ENCODE results near the gene ANTKMT. TPM values are rescaled to one million over a fixed set of nuclear protein-coding genes. Genes with fewer than 3 reads are reported as not detected.

ANTKMT gene
- total RNA-seq, 2 donors from 2014 or later: 42.1 to 83.1 TPM

- no peak within 1 kb of the TSS for H3K4me3 ChIP-seq
- H3K9me3 ChIP-seq: no peaks in the 10 kb centered on the region
- H3K9ac ChIP-seq (ENCODE audit: low read depth in 2 of 2, low read length in 2 of 2): no peak within 1 kb of the TSS
- no peak for DNase-seq
- no peak for TF ChIP-seq CTCF (IDR thresholded peaks at IDR 0.05)
- H3K27ac ChIP-seq: no peak within 1 kb of the TSS
- H3K36me3 ChIP-seq: no peaks in the 10 kb centered on the region
- no peaks in the 10 kb centered on the region for H3K4me1 ChIP-seq
- H3K27me3 ChIP-seq: peaks cover 76% of the 10 kb centered on the region
- intact Hi-C loops (cut with DNase I): no loop called here
Measured at GRCh38 chr16:705431-706188, 15.3 kb upstream of the ANTKMT start, which contains the start of gene FBXL16. Gene FBXL16 (minus strand): TSS chr16:705801. CDS start chr16:697405, 8,396 bp downstream.

- DNase-seq: no peak
- no peak overlapping the region for H3K4me3 ChIP-seq
- no peak for TF ChIP-seq CTCF (IDR thresholded peaks at IDR 0.05)
- H3K27ac ChIP-seq: no peak overlapping the region
- no peaks in the 10 kb centered on the region for H3K4me1 ChIP-seq
- H3K9me3 ChIP-seq: no peaks in the 10 kb centered on the region
- intact Hi-C loops (cut with DNase I): no loop called here
- H3K9ac ChIP-seq (ENCODE audit: low read depth in 2 of 2, low read length in 2 of 2): no peak overlapping the region
- H3K27me3 ChIP-seq: peaks cover 75% of the 10 kb centered on the region
- no peaks in the 10 kb centered on the region for H3K36me3 ChIP-seq
Measured at GRCh38 chr16:706189-707061, 14.5 kb upstream of the ANTKMT start.

GRCh38 chr16:707062-707538 lies 13.8 kb upstream of the ANTKMT start:
- Histone ChIP-seq H3K4me3 (no peak overlapping the region), H3K36me3 (no peaks in the 10 kb centered on the region), H3K9me3 (no peaks in the 10 kb centered on the region), H3K9ac (ENCODE audit: low read depth in 2 of 2, low read length in 2 of 2) (no peak overlapping the region), H3K4me1 (no peaks in the 10 kb centered on the region), H3K27ac (no peak overlapping the region), H3K27me3 (peaks cover 70% of the 10 kb centered on the region)
- intact Hi-C loops (cut with DNase I): no loop called here
- no peak for TF ChIP-seq CTCF (IDR thresholded peaks at IDR 0.05)
- DNase-seq: no peak

- H3K27me3 ChIP-seq: peaks cover 61% of the 10 kb centered on the region
- no peak overlapping the region for H3K9ac ChIP-seq (ENCODE audit: low read depth in 2 of 2, low read length in 2 of 2)
- H3K27ac ChIP-seq: no peak overlapping the region
- H3K36me3 ChIP-seq: no peaks in the 10 kb centered on the region
- no peaks in the 10 kb centered on the region for H3K4me1 ChIP-seq
- H3K9me3 ChIP-seq: no peaks in the 10 kb centered on the region
- H3K4me3 ChIP-seq: no peak overlapping the region
- no peak for DNase-seq
- TF ChIP-seq CTCF (IDR thresholded peaks at IDR 0.05): no peak
- intact Hi-C loops (cut with DNase I): no loop called here
Measured at GRCh38 chr16:708019-708418, 12.9 kb upstream of the ANTKMT start.

- TF ChIP-seq CTCF (IDR thresholded peaks at IDR 0.05): no peak
- H3K9me3 ChIP-seq: no peaks in the 10 kb centered on the region
- no peaks in the 10 kb centered on the region for H3K36me3 ChIP-seq
- peaks cover 52% of the 10 kb centered on the region for H3K27me3 ChIP-seq
- intact Hi-C loops (cut with DNase I): no loop called here
- no peaks in the 10 kb centered on the region for H3K4me1 ChIP-seq
- no peak overlapping the region for H3K9ac ChIP-seq (ENCODE audit: low read depth in 2 of 2, low read length in 2 of 2)
- H3K4me3 ChIP-seq: no peak overlapping the region
- no peak overlapping the region for H3K27ac ChIP-seq
- DNase-seq: no peak
Measured at GRCh38 chr16:708959-709358, 12.0 kb upstream of the ANTKMT start.

Measured in colonic mucosa (tissue), 4 donors.